Stromal cell of bone marrow (primary cell): Measurements from ENCODE around the gene RSPO3.
"Not testable (repeated sequence)": the region's sequence is repeated elsewhere in the genome, so short reads cannot be mapped to it uniquely, and the experiment has no call there.

Experiments used
- DNase-seq: peaks from one replicate; pipeline ENCODE4 v3.0.0-alpha.2; 2012; ENCODE audit warnings: low read depth

Gene RSPO3

GRCh38 chr6:127204281-127204680 is 85.8 kb downstream of the RSPO3 start:
- no peak for DNase-seq

GRCh38 chr6:127205036-127205435 is 86.6 kb downstream of the RSPO3 start:
- DNase-seq = no peak

- DNase-seq = no peak
Measured at GRCh38 chr6:127206531-127207095, 88.1 kb downstream of the RSPO3 start.

- DNase-seq = no peak
Measured at GRCh38 chr6:127207591-127208120, 89.2 kb downstream of the RSPO3 start.

GRCh38 chr6:127210725-127211124 is 92.3 kb downstream of the RSPO3 start:
- DNase-seq = no peak

- DNase-seq = no peak
Measured at GRCh38 chr6:127212376-127212775, 93.9 kb downstream of the RSPO3 start.

GRCh38 chr6:127214032-127214431 is 95.6 kb downstream of the RSPO3 start:
- DNase-seq = not testable (repeated sequence)

GRCh38 chr6:127214531-127214930 is 96.1 kb downstream of the RSPO3 start:
- not testable (repeated sequence) for DNase-seq

GRCh38 chr6:127215931-127216330 is 97.5 kb downstream of the RSPO3 start:
- DNase-seq = no peak

- DNase-seq = no peak
Measured at GRCh38 chr6:127216810-127217789, 98.6 kb downstream of the RSPO3 start.

- no peak for DNase-seq
Measured at GRCh38 chr6:127219869-127220268, 101.4 kb downstream of the RSPO3 start.

GRCh38 chr6:127221201-127221600 is 102.7 kb downstream of the RSPO3 start:
- no peak for DNase-seq

- DNase-seq = no peak
Measured at GRCh38 chr6:127222418-127222817, 103.9 kb downstream of the RSPO3 start.

GRCh38 chr6:127225497-127225896 is 107.0 kb downstream of the RSPO3 start:
- DNase-seq = no peak

- not testable (repeated sequence) for DNase-seq
Measured at GRCh38 chr6:127233819-127234218, 115.3 kb downstream of the RSPO3 start.

- DNase-seq = no peak
Measured at GRCh38 chr6:127243501-127243900, 125.0 kb downstream of the RSPO3 start.
